Natural killer cell treated with Interleukin-12 subunit alpha and Interleukin-12 subunit beta and Interleukin-15 and Interleukin-18, amount 100 ng/mL, for 72 hours (primary cell): ENCODE results near the gene CBARP. TPM values are rescaled to one million over a fixed set of nuclear protein-coding genes. Genes with fewer than 3 reads are reported as not detected.

Experiments used
- ATAC-seq, 2 donors: fragments of 150-1000 bp; cut with Tn5 transposase in 1 of 2; sonication (Bioruptor Pico), chemical (Tn5 transposase) in 1 of 2; 2 replicates each; pipeline ENCODE4 v1.10.0; 2021
- DNase-seq: peaks from one replicate; pipeline ENCODE4 v3.0.0; 2022; ENCODE audit warnings: low spot score
- H3K27ac Mint-ChIP-seq, 2 donors: 1 replicate in 1 of 2; 2 replicates in 1 of 2; pipeline ENCODE4 v1.8.0; 2022; ENCODE audit warnings: mixed read lengths in 2 of 2, mild to moderate bottlenecking in 1 of 2, moderate library complexity in 1 of 2
- H3K27me3 Mint-ChIP-seq, 2 donors: 1 replicate in 1 of 2; 2 replicates in 1 of 2; pipeline ENCODE4 v1.8.0; 2022; ENCODE audit warnings: mixed read lengths in 2 of 2
- H3K36me3 Mint-ChIP-seq: one replicate; pipeline ENCODE4 v1.8.0; 2022; ENCODE audit warnings: mixed read lengths
- H3K4me1 Mint-ChIP-seq, 2 donors: 1 replicate in 1 of 2; 2 replicates in 1 of 2; pipeline ENCODE4 v1.8.0; 2022; ENCODE audit warnings: low read depth in 2 of 2, mixed read lengths in 2 of 2, mild to moderate bottlenecking in 1 of 2
- H3K4me3 Mint-ChIP-seq: one replicate; pipeline ENCODE4 v1.8.0; 2022; ENCODE audit warnings: mixed read lengths
- H3K9me3 Mint-ChIP-seq: 2 replicates; pipeline ENCODE4 v1.8.0; 2022; ENCODE audit warnings: mixed read lengths
- total RNA-seq, 2 donors: library from RNA; stranded (reverse); gene quantifications; one replicate each; pipeline ENCODE4 v1.2.3, GENCODE V29; 2022

CBARP gene, protein sequence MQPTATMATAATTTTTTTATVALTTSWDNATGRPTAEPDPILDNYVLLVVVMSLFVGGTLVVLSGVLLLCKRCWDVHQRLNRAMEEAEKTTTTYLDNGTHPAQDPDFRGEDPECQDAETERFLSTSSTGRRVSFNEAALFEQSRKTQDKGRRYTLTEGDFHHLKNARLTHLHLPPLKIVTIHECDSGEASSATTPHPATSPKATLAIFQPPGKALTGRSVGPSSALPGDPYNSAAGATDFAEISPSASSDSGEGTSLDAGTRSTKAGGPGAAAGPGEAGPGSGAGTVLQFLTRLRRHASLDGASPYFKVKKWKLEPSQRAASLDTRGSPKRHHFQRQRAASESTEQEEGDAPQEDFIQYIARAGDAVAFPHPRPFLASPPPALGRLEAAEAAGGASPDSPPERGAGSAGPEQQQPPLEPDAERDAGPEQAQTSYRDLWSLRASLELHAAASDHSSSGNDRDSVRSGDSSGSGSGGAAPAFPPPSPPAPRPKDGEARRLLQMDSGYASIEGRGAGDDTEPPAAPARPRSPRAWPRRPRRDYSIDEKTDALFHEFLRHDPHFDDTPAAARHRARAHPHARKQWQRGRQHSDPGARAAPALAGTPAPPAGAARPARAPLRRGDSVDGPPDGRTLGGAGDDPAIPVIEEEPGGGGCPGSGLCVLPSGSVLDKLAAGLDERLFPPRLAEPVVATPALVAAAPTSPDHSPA
- total RNA-seq = under 1 TPM in 1 of 2 donors, not detected in 1; 0.28 TPM

DNA sequence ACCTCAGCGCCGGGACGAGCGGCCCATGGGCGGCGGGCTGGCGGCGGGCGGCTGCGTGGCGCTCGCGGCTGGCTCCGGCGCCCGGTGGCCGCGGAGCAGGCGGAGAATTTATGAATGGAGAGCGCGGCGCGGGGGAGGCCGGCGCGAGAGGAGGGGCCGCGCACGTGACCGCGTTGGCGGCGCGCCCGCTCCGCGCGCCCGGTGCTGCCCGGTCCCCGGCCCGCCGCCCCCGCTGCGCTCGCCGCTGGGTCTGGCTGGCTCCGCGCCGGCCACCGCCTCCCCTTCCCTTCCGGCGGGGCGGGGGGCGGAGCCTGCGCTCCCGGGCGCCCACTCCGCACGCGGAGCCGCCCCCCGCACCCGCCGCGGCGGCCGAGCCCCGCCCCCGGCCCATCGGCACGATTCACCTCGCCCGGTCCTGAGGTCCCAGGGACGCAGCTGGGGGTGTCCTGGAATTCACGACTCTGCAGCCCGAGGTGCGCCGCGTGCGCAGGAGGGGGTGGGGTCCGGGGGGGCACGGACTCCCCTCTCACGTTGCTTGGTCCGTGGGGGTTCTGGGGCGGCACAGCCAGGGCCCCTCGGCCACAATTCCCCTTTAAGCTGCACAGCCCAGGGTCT is at the start of gene CBARP:
Gene CBARP (minus strand): TSS at position 252 of the 615 bp plus-strand sequence. CDS start 1,905 bp downstream, outside the sequence.
- Mint-ChIP-seq H3K4me3 (peak within 1 kb of the TSS; percentile 85), H3K27me3 (peaks cover 9 to 10% of the 10 kb centered on the region in 2 donors), H3K27ac (peak within 1 kb of the TSS; percentile 4 to 44), H3K9me3 (no peaks in the 10 kb centered on the region), H3K4me1 (peaks cover 15 to 20% of the 10 kb centered on the region in 2 donors), H3K36me3 (no peaks in the 10 kb centered on the region)
- no peak for DNase-seq
- no peak for ATAC-seq

DNA sequence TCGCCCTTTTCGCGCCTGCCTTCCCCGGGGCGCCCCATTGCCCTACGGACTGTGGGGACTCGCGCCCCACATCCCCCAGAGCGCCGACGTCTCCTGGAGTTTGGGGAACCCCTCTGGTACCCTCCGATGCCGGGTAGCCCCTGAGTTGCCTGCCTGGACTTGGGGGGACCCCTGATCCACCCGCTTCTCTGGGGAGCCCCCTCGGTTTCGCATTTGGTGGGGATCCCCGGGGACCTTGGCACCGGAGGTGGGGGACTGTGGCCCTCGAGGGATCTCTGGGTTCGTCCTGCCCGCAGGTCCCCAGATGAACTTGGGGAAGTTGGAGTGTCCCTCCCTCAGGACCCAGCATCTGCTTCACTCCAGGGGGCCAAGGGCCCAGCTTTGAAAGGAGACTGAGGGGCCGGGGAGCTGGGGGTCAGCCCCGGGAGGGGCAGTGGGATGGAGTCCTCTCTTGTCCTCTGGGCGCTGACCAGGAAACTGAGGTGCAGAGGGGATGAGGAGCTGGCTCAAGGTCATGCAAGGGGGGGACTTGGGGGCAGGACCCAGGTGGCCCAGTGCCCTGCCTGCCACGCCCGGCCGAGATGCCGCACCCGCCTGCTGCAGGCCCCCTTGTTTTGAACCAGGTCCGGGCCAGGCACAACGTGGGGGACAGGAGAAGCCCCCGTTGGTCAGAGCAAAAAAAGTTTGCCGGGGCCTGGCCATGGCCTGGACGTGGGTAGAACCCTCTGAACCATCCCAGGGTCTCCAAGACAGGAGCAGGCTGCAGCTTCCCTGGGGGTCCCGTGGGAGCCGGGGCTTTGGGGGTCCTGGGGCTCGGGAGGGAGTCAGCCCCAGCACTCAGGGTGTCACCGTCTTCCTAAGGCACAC is 48.9 kb upstream of the CBARP start:
- no peaks in the 10 kb centered on the region for H3K36me3 Mint-ChIP-seq
- DNase-seq (no peak), ATAC-seq (no peak)
- H3K4me3 Mint-ChIP-seq = peak overlapping the region; percentile 48
- no peaks in the 10 kb centered on the region for H3K9me3 Mint-ChIP-seq
- peaks cover 0 to 8% of the 10 kb centered on the region in 2 donors for H3K4me1 Mint-ChIP-seq
- H3K27me3 Mint-ChIP-seq = peaks cover 13 to 14% of the 10 kb centered on the region in 2 donors
- no peak overlapping the region for H3K27ac Mint-ChIP-seq

DNA sequence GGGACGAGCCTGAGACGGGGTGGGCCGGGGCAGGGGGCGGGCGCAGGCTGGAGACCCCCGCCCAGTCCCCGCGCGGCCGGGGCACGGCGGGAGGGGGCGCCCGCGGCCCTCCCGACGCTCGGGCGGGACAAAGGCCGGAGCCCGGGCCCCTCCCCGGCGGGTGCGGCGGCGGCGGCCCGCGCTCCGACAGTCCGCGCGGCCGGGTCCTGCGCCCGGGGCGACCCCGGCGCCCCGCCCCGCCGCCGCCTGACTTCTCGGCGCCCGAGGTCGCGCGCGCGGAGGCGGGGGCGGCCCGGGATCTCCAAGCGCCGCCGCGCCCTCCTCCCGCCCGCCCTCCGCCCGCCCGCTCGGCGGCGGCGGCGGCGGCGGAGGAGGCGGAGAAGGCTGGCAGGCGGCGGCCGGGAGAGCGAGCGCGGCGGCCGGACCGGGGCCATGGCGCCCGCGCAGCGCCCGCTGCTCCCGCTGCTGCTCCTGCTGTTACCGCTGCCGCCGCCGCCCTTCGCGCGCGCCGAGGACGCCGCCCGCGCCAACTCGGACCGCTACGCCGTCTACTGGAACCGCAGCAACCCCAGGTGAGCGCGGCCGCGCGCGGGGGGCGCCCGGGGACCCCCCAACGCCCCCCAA is 48.0 kb upstream of the CBARP start, which contains the start of gene EFNA2:
Gene EFNA2 (plus strand): TSS at position 137 of the 624 bp plus-strand sequence. CDS start 296 bp downstream, at position 433.
- no peak for ATAC-seq
- no peak within 1 kb of the TSS for H3K27ac Mint-ChIP-seq
- peak within 1 kb of the TSS; percentile 48 for H3K4me3 Mint-ChIP-seq
- DNase-seq = no peak
- no peaks in the 10 kb centered on the region for H3K36me3 Mint-ChIP-seq
- H3K4me1 Mint-ChIP-seq = peaks cover 0 to 8% of the 10 kb centered on the region in 2 donors
- H3K9me3 Mint-ChIP-seq = no peaks in the 10 kb centered on the region
- H3K27me3 Mint-ChIP-seq = peaks cover 13 to 14% of the 10 kb centered on the region in 2 donors

DNA sequence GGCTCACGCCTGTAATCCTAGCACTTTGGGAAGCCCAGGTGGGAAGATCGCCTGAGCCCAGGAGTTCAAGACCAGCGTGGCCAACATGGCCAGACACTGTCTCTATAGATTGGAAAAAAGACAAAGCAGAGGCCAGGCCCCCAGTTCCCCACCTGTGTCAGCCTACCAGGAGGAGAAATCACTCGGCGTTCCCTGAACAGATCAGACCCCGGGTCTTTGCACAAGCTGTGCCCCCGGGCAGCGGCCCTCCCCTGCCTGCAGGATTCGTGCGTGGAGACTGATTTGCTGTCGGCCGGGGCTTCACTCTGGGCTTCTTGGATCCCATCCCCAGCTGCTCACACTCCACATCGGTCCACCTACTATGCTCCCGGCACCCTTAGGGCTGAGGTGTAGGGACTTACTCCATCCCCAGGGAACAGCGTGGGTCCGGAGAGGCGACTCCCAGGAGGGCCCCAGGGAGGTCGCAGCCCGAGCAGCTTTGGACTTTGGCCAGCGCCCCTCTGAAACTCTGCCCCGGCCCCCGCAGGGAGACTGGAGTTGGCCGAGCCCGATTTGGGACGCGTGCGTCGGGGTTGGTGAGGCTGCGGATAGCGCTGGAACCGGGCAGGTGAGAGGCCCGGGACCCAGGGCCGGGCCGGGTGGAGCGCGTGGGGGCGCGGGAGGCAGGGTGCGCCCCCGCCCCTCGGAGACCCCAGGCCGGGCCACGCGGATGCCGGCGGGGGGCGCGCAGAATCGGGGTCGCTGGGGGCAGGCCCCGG is 47.4 kb upstream of the CBARP start:
- Mint-ChIP-seq H3K36me3 (no peaks in the 10 kb centered on the region), H3K4me1 (peaks cover 4 to 10% of the 10 kb centered on the region in 2 donors), H3K9me3 (no peaks in the 10 kb centered on the region), H3K27me3 (peaks cover 13 to 14% of the 10 kb centered on the region in 2 donors), H3K4me3 (no peak overlapping the region), H3K27ac (no peak overlapping the region)
- no peak for DNase-seq
- ATAC-seq = no peak

DNA sequence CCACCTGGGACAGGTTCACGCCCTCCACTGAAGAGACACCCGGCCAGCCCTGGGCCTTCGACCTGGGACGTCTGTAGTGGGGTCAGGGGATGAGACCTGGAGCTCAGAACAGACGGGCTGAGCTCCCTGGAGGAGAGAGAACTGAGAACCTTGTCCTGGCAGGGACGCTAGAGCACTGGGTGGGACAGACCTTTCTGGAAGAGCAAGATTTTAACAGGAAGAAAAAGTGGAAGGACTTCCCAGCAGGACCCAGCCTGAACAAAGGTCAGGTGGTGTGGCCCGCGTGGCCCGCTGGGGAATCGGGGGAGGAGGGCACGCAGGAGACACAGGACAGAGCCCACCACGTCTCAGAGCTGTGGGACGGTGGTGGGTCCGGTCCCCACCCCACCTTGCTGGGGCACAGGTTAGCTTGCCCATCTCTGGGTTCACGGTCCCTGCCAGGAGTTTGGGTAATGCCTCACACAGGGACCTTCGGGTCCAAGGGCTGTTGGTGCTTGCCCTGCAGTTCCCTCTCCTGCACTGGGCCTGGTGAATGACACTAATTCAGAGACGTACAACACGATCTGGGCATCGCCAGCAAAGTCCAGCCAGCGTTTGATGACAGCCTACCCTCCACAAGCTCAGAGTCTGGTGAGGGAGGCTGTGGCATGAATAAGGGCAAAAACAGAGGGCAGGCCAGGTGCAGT is 46.6 kb upstream of the CBARP start:
- no peak overlapping the region for H3K4me3 Mint-ChIP-seq

DNA sequence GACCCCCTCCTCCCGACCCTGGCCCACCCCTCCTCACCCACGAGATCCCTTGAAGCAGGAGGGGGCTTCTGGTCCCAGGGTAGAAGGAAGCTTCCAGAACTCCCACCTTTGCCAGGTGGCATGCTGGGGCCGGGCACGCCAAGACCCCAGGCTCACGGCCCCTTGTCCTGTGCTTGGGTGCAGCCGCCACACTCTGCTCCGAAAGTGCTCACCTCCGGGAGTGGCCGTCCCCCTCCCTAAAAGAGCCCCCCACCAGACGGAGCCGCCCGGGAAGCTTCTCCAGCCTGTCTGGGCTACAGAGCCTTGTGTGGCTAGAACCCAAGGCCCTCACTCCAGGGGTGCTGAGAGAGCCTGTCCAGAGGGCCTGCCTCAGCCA is 46.1 kb upstream of the CBARP start:
- peaks cover 11 to 16% of the 10 kb centered on the region in 2 donors for H3K4me1 Mint-ChIP-seq
- no peaks in the 10 kb centered on the region for H3K9me3 Mint-ChIP-seq
- H3K27me3 Mint-ChIP-seq = peaks cover 11 to 13% of the 10 kb centered on the region in 2 donors
- H3K27ac Mint-ChIP-seq = no peak overlapping the region
- no peak overlapping the region for H3K4me3 Mint-ChIP-seq
- ATAC-seq (no peak), DNase-seq (no peak)
- H3K36me3 Mint-ChIP-seq = no peaks in the 10 kb centered on the region

More for the DNA sequence above, 46.6 kb upstream of the CBARP start:
- peaks cover 11 to 16% of the 10 kb centered on the region in 2 donors for H3K4me1 Mint-ChIP-seq
- H3K27ac Mint-ChIP-seq = no peak overlapping the region
- H3K9me3 Mint-ChIP-seq = no peaks in the 10 kb centered on the region
- ATAC-seq (no peak), DNase-seq (no peak)
- H3K27me3 Mint-ChIP-seq = peaks cover 13 to 14% of the 10 kb centered on the region in 2 donors
- no peaks in the 10 kb centered on the region for H3K36me3 Mint-ChIP-seq

DNA sequence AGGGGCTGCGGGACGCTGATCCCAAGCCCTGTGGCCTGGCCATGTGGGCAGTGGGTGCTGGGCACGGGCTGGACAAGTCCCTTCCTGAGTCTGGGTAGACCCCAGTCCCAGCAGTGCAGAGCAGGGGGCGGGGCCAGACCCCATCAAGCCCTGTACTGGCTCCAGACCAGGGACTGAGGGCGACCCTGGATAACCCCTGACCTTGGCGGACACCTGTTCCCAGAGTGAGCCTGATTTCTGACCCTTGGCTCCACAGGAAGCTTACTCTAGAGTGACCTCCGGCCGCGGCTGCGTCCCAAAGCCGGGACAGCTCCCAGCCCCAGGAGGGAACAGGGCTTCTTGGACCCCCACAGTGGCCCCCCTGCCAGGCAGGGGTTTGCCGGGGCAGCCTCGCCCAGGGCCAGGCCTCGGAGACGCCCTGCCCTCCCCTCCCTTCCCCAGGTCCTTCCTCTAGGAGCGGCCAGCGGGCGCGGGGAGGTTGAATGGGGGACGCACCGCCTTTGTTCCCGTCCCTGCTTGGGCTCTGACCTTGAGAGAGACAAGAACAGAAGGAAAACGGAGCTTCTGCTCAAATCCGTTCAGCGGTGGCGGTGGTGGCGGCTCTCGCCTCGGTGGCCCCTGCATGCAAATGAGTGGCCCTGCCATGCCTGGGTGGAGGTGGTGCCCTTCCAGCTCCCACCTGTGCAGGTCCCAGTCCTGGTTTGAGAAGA is 45.6 kb upstream of the CBARP start:
- no peaks in the 10 kb centered on the region for H3K36me3 Mint-ChIP-seq
- H3K4me3 Mint-ChIP-seq = no peak overlapping the region
- peaks cover 11 to 13% of the 10 kb centered on the region in 2 donors for H3K27me3 Mint-ChIP-seq
- DNase-seq = no peak
- no peak for ATAC-seq
- no peak overlapping the region for H3K27ac Mint-ChIP-seq
- no peaks in the 10 kb centered on the region for H3K9me3 Mint-ChIP-seq
- peaks cover 11 to 16% of the 10 kb centered on the region in 2 donors for H3K4me1 Mint-ChIP-seq

DNA sequence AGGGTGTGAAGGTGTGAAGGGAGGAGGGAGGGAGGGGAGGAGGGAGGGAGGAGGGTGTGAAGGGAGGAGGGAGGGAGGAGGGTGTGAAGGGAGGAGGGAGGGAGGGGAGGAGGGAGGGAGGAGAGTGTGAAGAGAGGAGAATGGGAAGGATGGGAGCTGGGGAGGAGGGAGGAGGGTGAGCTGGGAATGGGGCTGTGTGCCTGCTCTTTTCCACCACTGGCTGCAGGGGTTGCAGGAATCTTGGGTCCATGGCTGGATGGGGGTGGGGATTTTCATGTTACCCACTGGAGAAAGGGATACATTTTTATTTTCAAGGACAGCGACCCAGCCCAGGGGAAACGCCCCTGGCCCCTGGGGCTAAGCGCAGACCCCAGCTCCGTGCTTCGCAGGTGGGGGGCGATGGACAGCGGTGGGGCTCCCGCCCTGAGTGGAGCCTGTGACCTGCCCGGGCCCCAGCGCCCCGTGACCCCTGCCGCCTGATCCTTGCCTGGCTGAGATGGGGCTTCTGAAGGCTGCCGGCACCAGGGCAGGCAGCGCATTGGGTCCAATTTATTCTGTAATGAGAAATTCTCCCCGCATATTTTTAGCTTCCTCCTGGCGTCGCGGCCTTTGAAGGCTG is 44.9 kb upstream of the CBARP start:
- no peak for DNase-seq

DNA sequence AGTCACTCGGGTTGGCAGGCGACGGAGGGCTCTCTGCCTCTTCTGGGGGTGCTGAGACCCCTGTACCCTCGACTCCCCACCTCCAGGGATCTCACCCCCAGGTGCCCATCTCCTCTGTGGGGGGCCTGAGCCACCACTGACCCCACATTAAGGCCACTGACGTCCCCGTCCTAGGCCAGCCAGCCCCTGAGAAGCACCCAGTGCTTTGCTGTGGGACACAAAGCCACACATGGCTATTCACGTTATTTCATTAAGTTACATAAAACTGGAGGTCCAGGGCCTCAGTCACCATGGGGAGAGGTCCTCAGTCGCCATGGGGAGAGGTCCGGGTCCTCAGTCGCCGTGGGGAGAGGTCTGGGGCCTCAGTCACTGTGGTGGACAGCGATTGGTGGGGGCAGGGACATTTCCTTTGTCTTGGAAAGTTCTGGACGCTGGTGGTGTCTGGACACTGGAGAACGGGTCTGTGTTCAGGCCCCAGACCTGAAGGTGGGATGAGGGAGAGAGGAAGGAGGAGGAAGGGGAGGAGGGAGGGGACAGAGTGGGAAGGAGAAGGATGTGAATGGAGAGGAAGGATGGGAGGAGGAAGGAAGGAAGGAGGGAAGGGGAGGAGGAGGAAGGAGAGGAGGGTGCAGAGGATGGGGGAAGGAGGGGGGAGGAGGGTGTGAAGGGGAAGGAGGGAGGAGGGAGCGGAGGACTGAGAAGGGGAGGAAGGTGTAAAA is 43.9 kb upstream of the CBARP start:
- peaks cover 14 to 17% of the 10 kb centered on the region in 2 donors for H3K4me1 Mint-ChIP-seq
- no peak overlapping the region for H3K4me3 Mint-ChIP-seq
- DNase-seq (no peak), ATAC-seq (no peak)
- H3K27ac Mint-ChIP-seq = no peak overlapping the region
- H3K27me3 Mint-ChIP-seq = peaks cover 11 to 13% of the 10 kb centered on the region in 2 donors
- H3K9me3 Mint-ChIP-seq = no peaks in the 10 kb centered on the region
- no peaks in the 10 kb centered on the region for H3K36me3 Mint-ChIP-seq

More for the DNA sequence above, 44.9 kb upstream of the CBARP start:
- Mint-ChIP-seq H3K36me3 (no peaks in the 10 kb centered on the region), H3K4me3 (no peak overlapping the region), H3K4me1 (peaks cover 11 to 16% of the 10 kb centered on the region in 2 donors), H3K9me3 (no peaks in the 10 kb centered on the region), H3K27ac (no peak overlapping the region), H3K27me3 (peaks cover 11 to 13% of the 10 kb centered on the region in 2 donors)
- no peak for ATAC-seq

DNA sequence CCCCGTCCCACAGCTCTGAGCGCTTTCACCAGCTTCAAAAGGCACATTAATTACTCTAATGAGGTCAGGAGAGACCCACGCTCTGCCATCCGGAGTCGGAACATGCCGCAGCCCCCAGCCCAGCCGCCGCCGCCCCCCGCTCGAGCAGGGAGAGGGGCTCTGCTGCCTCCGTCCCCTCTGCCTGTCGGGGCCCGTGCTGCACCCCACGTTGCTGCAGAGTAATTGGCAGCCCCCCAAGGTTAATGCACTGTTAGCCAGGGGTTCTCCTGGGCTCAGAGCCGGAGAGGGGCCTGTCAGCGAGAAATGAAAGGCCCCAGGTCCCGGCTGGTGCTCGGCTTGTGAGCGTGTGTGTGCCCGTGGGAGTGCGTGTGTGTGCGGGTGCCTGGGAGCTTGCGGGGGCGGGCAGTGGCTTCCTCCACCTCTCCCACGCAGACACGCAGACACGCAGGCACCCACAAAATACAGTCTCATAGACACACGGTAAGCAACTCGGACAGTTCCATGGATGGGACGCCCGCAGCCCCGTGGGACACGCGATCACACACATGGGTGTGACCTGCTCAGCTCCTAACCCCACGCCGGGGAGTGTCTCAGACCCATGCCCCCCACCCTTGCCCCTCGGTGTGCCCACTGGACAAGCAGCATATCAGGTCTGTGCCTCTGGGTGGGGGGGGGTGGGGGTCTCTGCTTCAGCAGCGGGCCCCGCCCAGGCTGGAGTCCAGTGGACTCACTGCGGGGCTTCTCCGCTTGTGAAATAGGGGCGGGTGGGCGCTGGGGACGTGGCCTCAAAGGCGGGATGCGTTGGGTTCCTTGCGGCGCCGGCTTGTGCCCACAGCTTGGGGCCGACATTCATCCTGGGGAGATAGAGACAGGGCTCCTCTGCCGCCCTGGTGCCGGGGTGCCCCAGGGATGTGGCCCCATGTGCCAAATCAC is 43.1 kb upstream of the CBARP start:
- Mint-ChIP-seq H3K9me3 (no peaks in the 10 kb centered on the region), H3K36me3 (no peaks in the 10 kb centered on the region), H3K4me3 (no peak overlapping the region), H3K27ac (no peak overlapping the region), H3K4me1 (peaks cover 17 to 18% of the 10 kb centered on the region in 2 donors), H3K27me3 (peaks cover 9 to 13% of the 10 kb centered on the region in 2 donors)
- no peak for DNase-seq
- no peak for ATAC-seq
